ENCODE results near the gene DNAJA3. TPM values are rescaled to one million over a fixed set of nuclear protein-coding genes. Genes with fewer than 3 reads are reported as not detected.

DNAJA3 gene
- total RNA-seq, 3 donors from 2014 or later (not counting 1 experiment from before 2014, with no cell fraction given) = 22.1 to 34.2 (median 27.2) TPM

GRCh38 chr16:4450931-4451519, 25.4 kb downstream of the DNAJA3 start:
- 98% methylated on average over 14 of the region's 14 CpGs for WGBS (ENCODE audit: insufficient coverage)
- DNase-seq (no peak), ATAC-seq (no peak)
- H3K9me3 Mint-ChIP-seq = no peaks in the 10 kb centered on the region
- H3K4me3 Mint-ChIP-seq = no peak overlapping the region
- no peaks in the 10 kb centered on the region for H3K4me1 Mint-ChIP-seq
- Histone ChIP-seq H3K27me3 (ENCODE audit: control insufficient read depth, insufficient read depth, low read length) (no peaks in the 10 kb centered on the region), H3K36me3 (ENCODE audit: control insufficient read depth, insufficient read depth, low read length) (peaks cover 77% of the 10 kb centered on the region), H3K9me3 (ENCODE audit: control insufficient read depth, insufficient read depth, low read length) (no peaks in the 10 kb centered on the region), H3K27ac (ENCODE audit: low read length) (no peak overlapping the region), H3K4me1 (ENCODE audit: control insufficient read depth, insufficient read depth, low read length) (no peaks in the 10 kb centered on the region), H3K4me3 (ENCODE audit: low read length) (no peak overlapping the region)
- intact Hi-C loops (cut with micrococcal nuclease) = no loop called here
- no peak overlapping the region for H3K27ac Mint-ChIP-seq
- H3K27me3 Mint-ChIP-seq (ENCODE audit: low read depth in 2 of 2) = no peaks in the 10 kb centered on the region
- no peaks in the 10 kb centered on the region for H3K36me3 Mint-ChIP-seq
- TF ChIP-seq, protein P1, sequence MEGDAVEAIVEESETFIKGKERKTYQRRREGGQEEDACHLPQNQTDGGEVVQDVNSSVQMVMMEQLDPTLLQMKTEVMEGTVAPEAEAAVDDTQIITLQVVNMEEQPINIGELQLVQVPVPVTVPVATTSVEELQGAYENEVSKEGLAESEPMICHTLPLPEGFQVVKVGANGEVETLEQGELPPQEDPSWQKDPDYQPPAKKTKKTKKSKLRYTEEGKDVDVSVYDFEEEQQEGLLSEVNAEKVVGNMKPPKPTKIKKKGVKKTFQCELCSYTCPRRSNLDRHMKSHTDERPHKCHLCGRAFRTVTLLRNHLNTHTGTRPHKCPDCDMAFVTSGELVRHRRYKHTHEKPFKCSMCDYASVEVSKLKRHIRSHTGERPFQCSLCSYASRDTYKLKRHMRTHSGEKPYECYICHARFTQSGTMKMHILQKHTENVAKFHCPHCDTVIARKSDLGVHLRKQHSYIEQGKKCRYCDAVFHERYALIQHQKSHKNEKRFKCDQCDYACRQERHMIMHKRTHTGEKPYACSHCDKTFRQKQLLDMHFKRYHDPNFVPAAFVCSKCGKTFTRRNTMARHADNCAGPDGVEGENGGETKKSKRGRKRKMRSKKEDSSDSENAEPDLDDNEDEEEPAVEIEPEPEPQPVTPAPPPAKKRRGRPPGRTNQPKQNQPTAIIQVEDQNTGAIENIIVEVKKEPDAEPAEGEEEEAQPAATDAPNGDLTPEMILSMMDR (IDR thresholded peaks at IDR 0.05) = no peak

- Mint-ChIP-seq H3K36me3 (no peaks in the 10 kb centered on the region), H3K27ac (no peak overlapping the region), H3K4me1 (peaks cover 0 to 5% of the 10 kb centered on the region in 2 donors), H3K4me3 (no peak overlapping the region), H3K27me3 (ENCODE audit: low read depth in 2 of 2) (no peaks in the 10 kb centered on the region), H3K9me3 (no peaks in the 10 kb centered on the region)
- TF ChIP-seq, protein P1 (IDR thresholded peaks at IDR 0.05) = no peak
- H3K36me3 ChIP-seq (ENCODE audit: control insufficient read depth, insufficient read depth, low read length) = peaks cover 75% of the 10 kb centered on the region
- no peak overlapping the region for H3K4me3 ChIP-seq (ENCODE audit: low read length)
- no peaks in the 10 kb centered on the region for H3K27me3 ChIP-seq (ENCODE audit: control insufficient read depth, insufficient read depth, low read length)
- WGBS (ENCODE audit: insufficient coverage) = 100% methylated on average over 5 of the region's 5 CpGs
- no peak for ATAC-seq
- H3K4me1 ChIP-seq (ENCODE audit: control insufficient read depth, insufficient read depth, low read length) = no peaks in the 10 kb centered on the region
- intact Hi-C loops (cut with micrococcal nuclease) = no loop called here
- DNase-seq = no peak
- H3K27ac ChIP-seq (ENCODE audit: low read length) = no peak overlapping the region
- no peaks in the 10 kb centered on the region for H3K9me3 ChIP-seq (ENCODE audit: control insufficient read depth, insufficient read depth, low read length)
These were observed 27.0 kb downstream of the DNAJA3 start for GRCh38 chr16:4452674-4453073.

DNA sequence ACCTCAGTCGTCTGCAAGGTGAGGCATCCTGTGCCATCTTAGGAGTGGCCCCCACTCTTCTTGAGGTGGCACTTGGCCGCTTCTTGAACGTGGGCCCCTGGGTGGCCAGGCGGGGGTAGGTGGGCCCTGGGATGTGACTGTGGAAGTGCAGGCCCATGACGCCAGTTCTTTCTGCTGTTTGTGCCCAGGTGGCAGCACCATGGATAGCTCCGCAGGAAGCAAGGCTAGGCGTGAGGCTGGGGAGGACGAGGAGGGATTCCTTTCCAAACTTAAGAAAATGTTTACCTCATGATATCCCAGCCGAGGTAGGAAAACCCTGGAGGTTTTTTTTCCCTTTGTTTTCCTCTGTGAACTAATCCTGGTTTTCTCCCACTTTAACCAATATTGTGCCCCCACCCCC, 29.0 kb downstream of the DNAJA3 start:
- TF ChIP-seq, protein P1 (IDR thresholded peaks at IDR 0.05) = no peak
- Mint-ChIP-seq H3K36me3 (no peaks in the 10 kb centered on the region), H3K4me1 (peaks cover 8 to 14% of the 10 kb centered on the region in 2 donors), H3K9me3 (no peaks in the 10 kb centered on the region), H3K27me3 (ENCODE audit: low read depth in 2 of 2) (no peaks in the 10 kb centered on the region), H3K27ac (no peak overlapping the region), H3K4me3 (no peak overlapping the region)
- Histone ChIP-seq H3K4me3 (ENCODE audit: low read length) (no peak overlapping the region), H3K36me3 (ENCODE audit: control insufficient read depth, insufficient read depth, low read length) (peaks cover 62% of the 10 kb centered on the region), H3K27ac (ENCODE audit: low read length) (no peak overlapping the region), H3K9me3 (ENCODE audit: control insufficient read depth, insufficient read depth, low read length) (no peaks in the 10 kb centered on the region), H3K27me3 (ENCODE audit: control insufficient read depth, insufficient read depth, low read length) (no peaks in the 10 kb centered on the region), H3K4me1 (ENCODE audit: control insufficient read depth, insufficient read depth, low read length) (peaks cover 13% of the 10 kb centered on the region)
- no peak for ATAC-seq
- intact Hi-C loops (cut with micrococcal nuclease) = no loop called here
- DNase-seq = no peak
- WGBS (ENCODE audit: insufficient coverage) = 92% methylated on average over 9 of the region's 9 CpGs

DNA sequence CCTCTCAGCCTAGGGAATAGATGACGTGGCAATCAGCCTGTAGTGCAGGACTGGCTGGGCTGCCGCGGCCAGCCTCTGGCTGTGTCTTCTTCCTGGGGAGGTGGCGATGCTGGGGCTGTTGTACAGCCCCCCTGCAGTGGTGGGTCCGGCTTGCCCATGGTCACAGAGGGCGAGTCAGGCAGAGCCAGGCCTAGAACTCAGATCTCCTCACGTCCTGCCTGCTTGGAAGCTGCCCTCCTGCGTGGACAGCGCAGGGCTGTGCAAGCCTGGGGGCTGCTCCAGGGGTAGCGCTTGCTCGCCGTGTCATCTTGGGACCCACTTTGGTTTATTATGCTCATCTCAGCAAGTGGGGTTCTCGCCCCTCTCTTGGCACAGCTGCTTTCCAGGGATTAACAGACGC, 29.4 kb downstream of the DNAJA3 start:
- H3K36me3 Mint-ChIP-seq = no peaks in the 10 kb centered on the region

More for the DNA sequence above, 29.4 kb downstream of the DNAJA3 start:
- ATAC-seq = no peak
- H3K36me3 ChIP-seq (ENCODE audit: control insufficient read depth, insufficient read depth, low read length) = peaks cover 58% of the 10 kb centered on the region
- H3K4me1 ChIP-seq (ENCODE audit: control insufficient read depth, insufficient read depth, low read length) = peaks cover 18% of the 10 kb centered on the region
- WGBS (ENCODE audit: insufficient coverage) = 91% methylated on average over 14 of the region's 14 CpGs
- no peak overlapping the region for H3K27ac ChIP-seq (ENCODE audit: low read length)
- intact Hi-C loops (cut with micrococcal nuclease) = no loop called here
- DNase-seq = no peak
- H3K4me3 ChIP-seq (ENCODE audit: low read length) = no peak overlapping the region
- no peak overlapping the region for H3K27ac Mint-ChIP-seq
- no peak overlapping the region for H3K4me3 Mint-ChIP-seq
- H3K27me3 ChIP-seq (ENCODE audit: control insufficient read depth, insufficient read depth, low read length) = no peaks in the 10 kb centered on the region
- no peaks in the 10 kb centered on the region for H3K9me3 Mint-ChIP-seq
- H3K9me3 ChIP-seq (ENCODE audit: control insufficient read depth, insufficient read depth, low read length) = no peaks in the 10 kb centered on the region
- TF ChIP-seq, protein P1 (IDR thresholded peaks at IDR 0.05) = no peak
- peaks cover 12 to 18% of the 10 kb centered on the region in 2 donors for H3K4me1 Mint-ChIP-seq
- no peaks in the 10 kb centered on the region for H3K27me3 Mint-ChIP-seq (ENCODE audit: low read depth in 2 of 2)
